Measurements from ENCODE around the gene FAM222B. TPM values are rescaled to one million over a fixed set of nuclear protein-coding genes. Genes with fewer than 3 reads are reported as not detected.

Gene FAM222B
- total and polyA plus RNA-seq, 8 donors, result 16.5 to 25.4 (median 19.6) TPM

- no peaks in the 10 kb centered on the region for H3K9me3 ChIP-seq
- peaks cover 0 to 6% of the 10 kb centered on the region in 2 donors for H3K4me1 ChIP-seq
- H3K36me3 ChIP-seq, result peaks cover 0 to 25% of the 10 kb centered on the region in 2 donors
- no peak overlapping the region for H3K27ac ChIP-seq
- DNase-seq, result no peak
- H3K27me3 ChIP-seq, result no peaks in the 10 kb centered on the region
- intact Hi-C loops (cut with DNase I), result no loop called here
- no peak for TF ChIP-seq CTCF (IDR thresholded peaks at IDR 0.05)
- no peak for ATAC-seq
- H3K4me3 ChIP-seq, result no peak overlapping the region
These were observed 21.4 kb upstream of the FAM222B start for GRCh38 chr17:28863953-28864352.

DNA sequence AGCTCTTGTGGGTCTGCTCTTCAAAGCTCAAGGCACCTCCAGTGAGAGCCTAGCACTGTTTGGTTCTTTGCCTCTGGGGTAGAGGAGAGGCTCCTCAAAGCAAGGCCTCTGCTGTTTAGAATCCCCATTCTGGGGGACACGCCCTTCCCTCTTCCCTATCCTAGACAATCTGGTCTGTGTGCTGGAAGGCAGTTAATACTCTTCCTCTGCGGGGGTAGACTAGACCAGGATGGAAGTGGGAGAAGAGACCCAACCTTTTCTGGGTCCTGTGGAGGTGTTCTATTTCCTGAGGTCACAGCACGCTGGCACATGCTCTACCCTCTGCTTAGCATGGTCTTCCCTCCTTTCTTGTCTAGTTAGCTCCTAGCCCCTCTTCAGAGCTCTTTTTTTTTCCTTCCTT, 20.0 kb upstream of the FAM222B start:
- no peaks in the 10 kb centered on the region for H3K9me3 ChIP-seq
- no peak overlapping the region for H3K4me3 ChIP-seq
- no peaks in the 10 kb centered on the region for H3K27me3 ChIP-seq
- intact Hi-C loops (cut with DNase I), result no loop called here
- H3K27ac ChIP-seq, result no peak overlapping the region
- no peak for TF ChIP-seq CTCF (IDR thresholded peaks at IDR 0.05)
- peaks cover 0 to 6% of the 10 kb centered on the region in 2 donors for H3K4me1 ChIP-seq
- peaks cover 0 to 39% of the 10 kb centered on the region in 2 donors for H3K36me3 ChIP-seq
- ATAC-seq (no peak), DNase-seq (no peak)

DNA sequence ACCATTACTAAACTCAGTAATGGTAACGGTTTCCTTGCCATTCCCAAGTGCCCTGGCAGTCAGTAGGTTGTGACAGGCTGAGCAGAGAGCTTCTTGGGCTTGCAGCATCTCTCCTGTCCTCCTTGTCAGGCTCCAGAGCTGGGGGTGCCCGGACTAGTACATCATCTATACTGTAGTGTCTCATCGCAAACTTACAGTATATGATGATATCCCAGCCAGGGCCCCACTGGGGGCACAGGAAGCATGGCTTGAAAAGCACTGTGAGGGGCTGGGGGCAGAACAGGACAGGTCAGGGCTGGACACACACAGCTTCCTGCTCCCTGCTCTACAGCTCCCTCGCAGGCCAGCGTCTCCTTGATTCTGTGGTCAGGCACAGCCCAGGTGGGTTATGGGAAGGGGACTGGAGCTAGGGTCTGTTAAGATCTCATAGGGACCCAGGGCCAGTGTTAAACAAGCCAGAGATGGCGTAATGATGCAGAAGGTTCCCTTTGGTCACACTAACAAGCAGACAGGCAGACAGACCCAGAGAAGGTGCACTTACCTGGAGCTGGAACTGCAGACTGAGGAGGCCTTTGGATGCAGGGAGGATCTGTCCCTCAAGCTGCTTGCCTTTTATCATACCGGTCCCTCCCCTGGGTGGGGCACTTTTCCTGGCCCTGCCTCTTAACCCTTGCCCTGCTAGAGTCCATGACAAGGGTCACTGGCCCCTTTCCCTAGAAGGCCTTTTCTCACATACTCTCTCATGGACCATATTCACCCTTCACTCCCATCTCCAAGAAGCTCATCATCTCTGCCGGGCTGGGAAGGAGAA, 19.0 kb upstream of the FAM222B start:
- peaks cover 0 to 6% of the 10 kb centered on the region in 2 donors for H3K4me1 ChIP-seq
- TF ChIP-seq CTCF (IDR thresholded peaks at IDR 0.05), result no peak
- no peak overlapping the region for H3K27ac ChIP-seq
- no peaks in the 10 kb centered on the region for H3K9me3 ChIP-seq
- no peaks in the 10 kb centered on the region for H3K27me3 ChIP-seq
- ATAC-seq (no peak), DNase-seq (peak in 1 of 4 donors; percentile 45)
- intact Hi-C loops (cut with DNase I), result no loop called here
- peaks cover 0 to 49% of the 10 kb centered on the region in 2 donors for H3K36me3 ChIP-seq
- no peak overlapping the region for H3K4me3 ChIP-seq

DNA sequence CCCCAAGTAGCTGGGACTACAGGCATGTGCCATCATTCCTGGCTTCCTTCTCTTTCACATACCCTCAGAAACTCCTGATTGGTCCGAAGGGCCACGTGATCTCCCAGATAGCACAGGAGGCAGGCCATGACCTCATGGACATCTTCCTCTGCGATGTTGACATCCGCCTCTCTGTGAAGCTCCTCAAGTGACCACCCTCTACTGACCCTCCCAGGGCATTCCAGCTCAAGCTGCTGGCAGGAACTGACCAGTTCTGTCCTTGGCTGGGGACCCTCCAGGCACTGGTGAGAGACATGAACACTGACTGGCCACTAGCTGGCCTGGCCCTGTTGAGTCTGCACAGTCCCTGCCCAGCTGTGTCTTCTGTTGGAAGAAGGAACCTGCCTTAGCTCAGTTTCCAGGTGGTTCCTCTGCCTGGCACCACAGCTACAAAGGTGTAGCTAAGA, 17.8 kb upstream of the FAM222B start:
- intact Hi-C loops (cut with DNase I), result no loop called here
- TF ChIP-seq CTCF (IDR thresholded peaks at IDR 0.05), result no peak
- no peaks in the 10 kb centered on the region for H3K9me3 ChIP-seq
- H3K4me1 ChIP-seq, result peaks cover 5 to 11% of the 10 kb centered on the region in 2 donors
- H3K36me3 ChIP-seq, result peaks cover 0 to 55% of the 10 kb centered on the region in 2 donors
- ATAC-seq (no peak), DNase-seq (peak in 1 of 4 donors; percentile 10)
- H3K4me3 ChIP-seq, result no peak overlapping the region
- no peak overlapping the region for H3K27ac ChIP-seq
- no peaks in the 10 kb centered on the region for H3K27me3 ChIP-seq

DNA sequence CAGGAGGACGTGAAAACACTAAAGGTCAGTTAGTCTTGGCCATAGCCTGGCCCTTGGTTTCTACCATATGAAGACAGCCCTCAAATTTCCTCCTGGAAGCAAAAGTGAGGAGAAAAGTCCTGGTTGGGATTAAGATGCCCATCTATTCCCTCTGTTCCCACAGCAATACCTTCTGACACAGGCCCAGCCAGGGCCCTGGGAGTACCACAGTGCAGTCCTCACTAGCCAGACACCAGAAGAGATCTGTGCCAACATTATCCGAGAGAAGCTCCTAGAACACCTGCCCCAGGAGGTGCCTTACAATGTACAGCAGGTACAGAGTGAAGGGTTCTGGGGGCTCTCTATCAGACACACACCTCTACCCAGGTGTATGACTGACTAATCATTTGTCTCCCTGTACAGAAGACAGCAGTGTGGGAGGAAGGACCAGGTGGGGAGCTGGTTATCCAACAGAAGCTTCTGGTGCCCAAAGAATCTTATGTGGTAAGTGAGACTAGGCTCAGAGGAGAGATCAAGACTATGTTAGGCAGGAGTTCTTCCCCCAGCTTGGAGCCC, 16.3 kb upstream of the FAM222B start:
- peaks cover 0 to 55% of the 10 kb centered on the region in 2 donors for H3K36me3 ChIP-seq
- no peak overlapping the region for H3K27ac ChIP-seq
- no peak overlapping the region for H3K4me3 ChIP-seq
- TF ChIP-seq CTCF (IDR thresholded peaks at IDR 0.05), result no peak
- ATAC-seq (no peak), DNase-seq (no peak)
- H3K4me1 ChIP-seq, result peaks cover 6 to 18% of the 10 kb centered on the region in 2 donors
- H3K27me3 ChIP-seq, result no peaks in the 10 kb centered on the region
- H3K9me3 ChIP-seq, result no peaks in the 10 kb centered on the region
- intact Hi-C loops (cut with DNase I), result no loop called here
